NCI-H1092 (cell line): ENCODE measurements around the gene WIPF2.

ENCODE experiments used
- DNase-seq: peaks from one replicate; lab custom pipeline; 2025; lab: John Stamatoyannopoulos, UW

Gene WIPF2

DNA sequence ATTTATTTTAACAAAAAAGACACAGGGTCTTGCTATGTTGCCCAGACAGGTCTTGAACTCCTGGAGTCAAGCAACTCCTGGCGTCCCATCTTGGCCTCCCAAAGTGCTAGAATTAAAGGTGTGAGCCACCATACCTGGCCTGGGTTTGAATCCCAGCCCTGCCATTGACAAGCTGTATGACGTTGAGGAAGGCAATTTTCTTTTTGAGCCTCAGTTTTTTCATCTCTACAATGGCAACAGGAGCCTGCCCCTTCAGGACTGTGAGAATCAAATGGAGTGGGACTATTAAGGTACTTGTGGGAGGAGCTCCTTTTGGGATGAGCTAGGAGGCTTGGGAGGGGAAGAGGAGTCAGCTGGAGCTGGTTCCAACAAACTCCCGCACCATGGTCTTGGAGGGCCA, 96.1 kb downstream of the WIPF2 start:
- no peak for DNase-seq

GRCh38 chr17:40315678-40316570, 96.8 kb downstream of the WIPF2 start:
- DNase-seq, result no peak

DNA sequence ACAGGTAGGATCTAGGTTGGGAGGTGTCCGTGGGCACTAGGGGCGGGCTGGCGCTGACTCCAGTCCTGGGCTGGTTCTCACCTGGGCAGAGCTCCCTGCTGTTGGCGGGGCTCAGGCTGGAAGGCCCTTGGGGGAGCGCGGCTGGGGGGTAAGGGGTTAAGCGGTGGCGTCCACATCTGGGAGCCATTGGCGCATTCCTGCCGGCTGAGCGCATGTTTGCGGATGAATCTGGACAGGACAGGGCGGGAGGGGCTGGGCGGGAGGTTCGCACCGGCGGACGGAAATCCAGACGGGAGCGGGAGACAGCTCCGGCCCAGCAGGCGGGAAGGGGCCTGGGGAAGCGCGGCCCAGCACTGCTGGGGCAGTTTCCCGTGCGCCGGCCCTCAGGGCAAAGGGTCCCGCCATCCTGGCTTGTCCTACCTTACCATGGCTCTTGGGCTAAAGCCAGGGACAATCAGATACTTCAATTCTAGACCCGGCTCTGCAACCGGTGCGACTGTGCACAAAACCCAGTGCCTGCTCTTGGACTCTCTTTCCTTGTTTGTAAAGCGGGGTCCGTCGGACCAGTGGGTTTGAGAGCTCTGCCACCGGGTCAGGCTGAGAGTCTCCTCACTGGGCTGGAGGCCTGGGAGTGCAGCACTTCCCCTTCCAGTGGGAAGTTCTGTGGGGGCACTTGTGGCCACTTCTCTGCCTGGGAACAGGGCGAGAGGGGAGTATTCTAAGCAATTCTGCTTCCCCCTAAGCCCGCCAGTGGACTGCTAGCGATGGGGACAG, 97.7 kb downstream of the WIPF2 start:
- no peak for DNase-seq

DNA sequence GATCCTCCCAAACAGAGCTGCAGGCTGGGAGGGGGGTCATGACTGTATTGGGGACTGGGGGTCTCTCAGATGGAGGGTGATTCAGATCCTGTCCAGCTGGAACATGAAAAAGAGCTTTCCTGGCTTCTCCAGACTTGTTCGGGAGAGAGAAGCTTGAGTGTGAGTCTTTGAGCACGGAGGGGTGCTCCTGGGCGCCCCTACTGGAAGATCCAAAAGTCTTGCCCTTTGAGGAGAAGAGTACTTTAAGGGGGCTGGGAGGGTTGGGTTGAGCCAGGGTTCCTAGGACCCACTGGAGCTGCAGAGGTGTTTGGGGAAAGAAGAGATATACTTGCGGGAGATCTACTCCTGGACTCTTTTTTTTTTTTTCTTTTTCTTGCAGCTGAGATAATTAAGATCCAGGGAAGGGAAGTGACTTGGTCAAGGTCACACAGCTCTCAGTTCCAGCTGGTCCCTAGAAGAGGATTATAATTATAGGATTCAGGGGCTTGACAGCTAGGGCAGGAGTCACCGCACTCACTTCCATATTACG, 98.3 kb downstream of the WIPF2 start:
- DNase-seq, result no peak

- peak; percentile 86 for DNase-seq
Observed at GRCh38 chr17:40317880-40318829, 99.1 kb downstream of the WIPF2 start.

DNA sequence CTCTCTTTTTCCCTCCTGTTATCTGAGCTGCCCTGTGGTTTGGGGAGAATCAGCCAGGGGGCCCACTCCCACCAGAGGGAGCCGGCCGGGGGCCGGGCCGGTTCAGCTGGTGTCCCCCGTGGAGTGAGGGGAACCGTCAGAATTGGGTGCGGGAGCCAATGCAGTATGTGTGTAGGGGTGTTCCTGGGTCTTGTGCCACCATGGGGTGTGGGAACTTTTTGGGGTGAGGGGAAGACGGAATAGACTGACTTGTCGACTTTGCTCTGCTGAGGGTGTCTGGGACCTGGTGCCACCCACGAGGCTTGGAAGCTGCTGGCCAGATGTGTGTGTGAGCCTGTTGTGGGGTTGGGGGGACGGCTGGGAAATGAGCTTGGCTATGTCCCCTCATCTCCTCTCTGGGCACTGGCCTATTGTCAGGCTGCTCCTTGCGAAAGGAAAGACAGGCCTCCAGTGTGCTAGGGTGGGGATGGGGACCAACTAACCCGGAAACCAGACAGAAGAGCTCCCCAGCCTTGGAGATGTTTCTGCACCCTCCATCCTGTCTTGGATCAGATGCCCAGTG, 99.8 kb downstream of the WIPF2 start:
- DNase-seq, result no peak

DNA sequence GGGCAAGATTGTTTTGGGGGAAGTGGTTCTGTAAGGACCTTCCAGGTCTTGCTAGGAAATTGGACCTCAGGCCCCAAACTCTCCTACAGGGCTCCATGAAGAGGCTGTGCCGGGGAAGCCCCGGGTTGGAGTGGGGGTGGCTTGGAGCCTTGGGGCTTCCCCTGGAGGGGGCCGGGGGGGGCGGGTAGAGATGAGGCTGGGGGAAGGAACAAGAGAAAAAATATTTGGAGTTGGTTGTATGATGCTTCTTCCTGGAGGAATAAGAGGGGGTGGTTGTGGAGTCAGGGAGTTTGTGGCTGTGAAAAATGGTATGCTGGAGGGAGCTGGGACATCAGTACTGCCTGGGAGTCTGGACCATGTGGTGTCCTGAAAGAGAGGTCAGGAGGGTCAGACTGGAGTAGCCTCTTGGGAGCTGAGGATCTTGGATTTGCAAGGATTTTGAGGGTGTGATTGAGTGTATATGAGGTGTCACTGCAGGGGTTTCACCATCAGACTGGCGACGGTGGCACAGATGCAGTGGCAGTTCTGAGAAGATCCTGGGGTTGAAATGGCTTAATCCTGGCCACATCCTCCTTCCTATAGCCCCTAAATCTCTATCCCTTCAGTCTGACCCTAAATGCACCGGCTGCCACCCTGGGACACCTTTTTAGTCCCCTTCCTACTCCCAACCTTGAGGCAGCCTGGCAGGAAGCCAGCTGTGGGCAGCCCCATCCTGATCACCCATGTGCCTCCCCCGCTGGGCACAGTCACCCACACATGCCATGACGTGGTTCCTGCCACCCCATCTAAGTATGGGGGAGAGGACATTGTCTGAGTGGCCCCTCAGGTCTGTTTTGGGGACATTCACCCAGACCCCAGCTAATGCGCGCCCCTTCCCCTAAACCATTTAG, 100.8 kb downstream of the WIPF2 start:
- no peak for DNase-seq

GRCh38 chr17:40320756-40321523, 101.8 kb downstream of the WIPF2 start:
- no peak for DNase-seq

DNA sequence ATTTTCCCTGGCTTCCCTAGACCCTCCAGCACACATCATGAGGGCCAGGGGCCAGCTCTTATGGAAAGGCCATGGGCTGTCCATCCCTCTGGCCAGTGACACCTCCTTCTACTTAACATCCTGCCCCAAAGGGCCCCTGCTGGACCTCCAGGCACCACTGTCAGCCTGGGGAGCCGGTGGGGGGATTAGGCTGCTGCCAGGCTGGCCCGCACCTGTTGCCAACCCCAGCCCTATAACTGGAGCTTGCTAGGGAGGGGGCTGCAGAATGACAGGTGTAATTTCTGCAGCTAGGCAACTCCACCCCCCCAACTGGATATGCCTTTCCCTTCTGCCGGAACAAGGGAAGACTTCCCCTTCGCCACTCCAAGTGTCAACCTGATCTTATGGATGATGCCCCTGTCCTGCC, 102.4 kb downstream of the WIPF2 start:
- no peak for DNase-seq

DNA sequence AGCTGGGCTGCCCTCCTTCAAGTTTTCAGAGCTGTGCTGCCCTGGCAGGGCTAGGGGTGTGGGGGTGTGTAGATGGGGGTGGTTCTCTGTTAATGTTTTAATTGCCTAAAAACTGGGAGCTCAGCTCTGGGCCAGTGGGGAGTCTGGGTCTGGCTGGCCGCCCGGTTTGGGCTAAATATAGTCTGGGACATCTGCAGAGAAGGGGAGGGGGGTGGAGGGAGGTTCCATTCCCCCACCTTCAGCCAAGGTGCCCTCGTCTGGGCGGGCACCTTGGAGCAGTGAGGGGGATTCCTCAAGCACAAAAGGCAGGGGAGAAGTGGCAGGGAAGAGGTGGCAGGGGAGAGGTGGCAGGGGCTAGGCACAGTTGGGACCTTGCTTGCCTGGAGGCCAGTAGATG, 102.9 kb downstream of the WIPF2 start:
- DNase-seq, result no peak

GRCh38 chr17:40322358-40323315, 103.5 kb downstream of the WIPF2 start:
- DNase-seq, result no peak

- no peak for DNase-seq
Observed at GRCh38 chr17:40323391-40324381, 104.6 kb downstream of the WIPF2 start.

- DNase-seq, result no peak
Observed at GRCh38 chr17:40325156-40326013, 106.3 kb downstream of the WIPF2 start.

GRCh38 chr17:40326014-40326831, 107.1 kb downstream of the WIPF2 start:
- no peak for DNase-seq

DNA sequence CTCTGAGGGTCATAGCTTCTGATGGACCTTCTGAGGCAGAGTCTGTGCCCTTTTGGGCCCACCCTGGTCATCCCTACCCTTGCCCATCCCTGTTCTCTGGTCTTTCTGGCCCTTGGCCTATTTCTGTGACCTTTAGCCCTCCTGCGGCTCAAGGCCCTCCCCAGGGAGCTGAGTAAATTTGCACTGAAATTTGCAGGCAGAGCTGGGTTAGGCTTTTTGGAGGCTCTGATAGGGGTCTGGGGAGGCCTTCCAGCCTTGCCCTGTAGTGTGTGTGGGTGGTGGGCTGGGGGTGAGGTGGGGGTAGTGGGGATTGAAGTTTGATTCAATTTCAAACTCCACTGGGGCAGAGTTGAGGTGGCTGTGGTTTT, 107.7 kb downstream of the WIPF2 start:
- no peak for DNase-seq
